H1 (cell line): ENCODE measurements around the gene TMEM132A. TPM values are rescaled to one million over a fixed set of nuclear protein-coding genes. Genes with fewer than 3 reads are reported as not detected.

Experiments used
- CTCF ChIA-PET: fragments of 300-600 bp; sonication (Branson Sonifier 250); formaldehyde crosslinking; loops from one replicate; lab custom pipeline; 2021; ENCODE audit not compliant: partially characterized antibody; lab: Charles Lee
- POLR2A ChIA-PET: fragments of 300-600 bp; sonication (Branson Sonifier 250); formaldehyde crosslinking; loops from one replicate; lab custom pipeline; 2021; ENCODE audit warnings: inconsistent platforms; ENCODE audit not compliant: partially characterized antibody; lab: Charles Lee
- DNase-seq, 2 experiments: peaks; one replicate each; pipeline versions ENCODE4 v3.0.0 to v3.0.0-alpha.2; 2010 to 2022; ENCODE audit warnings: low spot score in 2 of 2, low read depth in 1 of 2, mixed read lengths in 1 of 2
- FAIRE-seq: peaks from 2 replicates; lab custom pipeline; 2011; peaks lifted over from hg19 to GRCh38; lab: Jason Lieb, UNC
- H2AFZ ChIP-seq: 2 replicates; pipeline ENCODE4 v1.8.1; 2012; ENCODE audit warnings: low read length, inconsistent platforms
- H2AK5ac ChIP-seq: 2 replicates; pipeline ENCODE4 v1.6.1; 2013; ENCODE audit warnings: low read depth, low read length
- H2BK120ac ChIP-seq: replicated peaks from 2 replicates; pipeline ENCODE3; 2013; ENCODE audit warnings: low read depth, low read length, inconsistent platforms
- H2BK12ac ChIP-seq: 2 replicates; pipeline ENCODE4 v1.6.1; 2013; ENCODE audit warnings: low read depth, low read length
- H2BK15ac ChIP-seq: 2 replicates; pipeline ENCODE4 v1.6.1; 2013; ENCODE audit warnings: low read length
- H2BK20ac ChIP-seq: 2 replicates; pipeline ENCODE4 v1.6.1; 2013; ENCODE audit warnings: low read length
- H2BK5ac ChIP-seq: 2 replicates; pipeline ENCODE4 v1.6.1; 2013; ENCODE audit warnings: low read depth, low read length
- H3K14ac ChIP-seq: 2 replicates; pipeline ENCODE4 v1.6.1; 2013; ENCODE audit warnings: inconsistent platforms; ENCODE audit not compliant: insufficient read length
- H3K18ac ChIP-seq: 2 replicates; pipeline ENCODE4 v1.6.1; 2013; ENCODE audit warnings: low read length; ENCODE audit errors: extremely low read depth
- H3K23ac ChIP-seq: 2 replicates; pipeline ENCODE4 v1.6.1; 2013; ENCODE audit warnings: inconsistent platforms; ENCODE audit not compliant: insufficient read length
- H3K23me2 ChIP-seq: 2 replicates; pipeline ENCODE4 v1.6.1; 2013; ENCODE audit warnings: low read depth, low read length
- H3K27ac ChIP-seq: 2 replicates; pipeline ENCODE4 v1.6.1; 2011; ENCODE audit warnings: low read depth, low read length, inconsistent platforms
- H3K27me3 ChIP-seq, 4 experiments: replicated peaks in 1 of 4; 1 replicate in 1 of 4; 2 replicates in 3 of 4; pipeline versions ENCODE4 v1.6.1 to v1.8.1; 2011 to 2013; ENCODE audit warnings: low read length in 3 of 4, mild to moderate bottlenecking in 3 of 4, inconsistent platforms in 2 of 4, mixed read lengths in 2 of 4, moderate library complexity in 1 of 4; ENCODE audit not compliant: control insufficient read depth in 3 of 4, insufficient read depth in 3 of 4; ENCODE audit errors: extremely low read depth in 1 of 4
- H3K36me3 ChIP-seq, 4 experiments: 2 replicates each; pipeline versions ENCODE4 v1.6.1 to v1.8.1; 2011 to 2013; ENCODE audit warnings: mild to moderate bottlenecking in 4 of 4, low read length in 3 of 4, moderate library complexity in 2 of 4, control low read depth in 1 of 4, inconsistent platforms in 1 of 4; ENCODE audit not compliant: insufficient read depth in 4 of 4, control insufficient read depth in 2 of 4
- H3K4ac ChIP-seq: replicated peaks from 2 replicates; pipeline ENCODE3; 2013; ENCODE audit warnings: low read length, low read depth, mixed read lengths, inconsistent platforms; ENCODE audit not compliant: insufficient read length
- H3K4me1 ChIP-seq, 4 experiments: replicated peaks in 1 of 4; 1 replicate in 1 of 4; 2 replicates in 3 of 4; pipeline versions ENCODE4 v1.6.1 to v1.8.1; 2011 to 2013; ENCODE audit warnings: low read length in 3 of 4, inconsistent platforms in 2 of 4, mixed read lengths in 1 of 4; ENCODE audit not compliant: insufficient read depth in 4 of 4, control insufficient read depth in 3 of 4
- H3K4me2 ChIP-seq, 2 experiments: 2 replicates each; pipeline versions ENCODE4 v1.6.1 to v1.8.1; 2011 to 2013; ENCODE audit warnings: low read depth in 2 of 2, low read length in 2 of 2, control low read depth in 1 of 2, inconsistent platforms in 1 of 2, mild to moderate bottlenecking in 1 of 2; ENCODE audit not compliant: insufficient read depth in 1 of 2
- H3K4me3 ChIP-seq, 4 experiments: fragments of 200-600, 300-600 bp in 1 of 4; sonication (generic), shearing (Covaris generic), sonication (Bioruptor Twin) in 1 of 4; 2 replicates each; pipeline versions ENCODE4 v1.5.1 to v1.8.1; 2011 to 2016; ENCODE audit warnings: low read length in 4 of 4, low read depth in 3 of 4, control low read depth in 2 of 4, inconsistent platforms in 2 of 4, mild to moderate bottlenecking in 2 of 4, mixed read lengths in 1 of 4, moderate library complexity in 1 of 4; ENCODE audit not compliant: insufficient read depth in 2 of 4; ENCODE audit errors: extremely low read depth in 1 of 4
- H3K56ac ChIP-seq: replicated peaks from 2 replicates; pipeline ENCODE3; 2013; ENCODE audit warnings: low read depth, mild to moderate bottlenecking, mixed read lengths, low read length, inconsistent platforms; ENCODE audit not compliant: insufficient read length
- H3K79me1 ChIP-seq: 2 replicates; pipeline ENCODE4 v1.6.1; 2013; ENCODE audit warnings: low read depth, low read length, control low read depth
- H3K79me2 ChIP-seq, 2 experiments: 2 replicates each; pipeline versions ENCODE4 v1.6.1 to v1.8.1; 2012 to 2013; ENCODE audit warnings: low read length in 2 of 2, mild to moderate bottlenecking in 2 of 2, inconsistent platforms in 1 of 2; ENCODE audit not compliant: insufficient read depth in 2 of 2, control insufficient read depth in 1 of 2
- H3K9ac ChIP-seq, 4 experiments: replicated peaks in 1 of 4; 1 replicate in 1 of 4; 2 replicates in 3 of 4; pipeline versions ENCODE4 v1.6.1 to v1.8.1; 2011 to 2013; ENCODE audit warnings: low read depth in 3 of 4, low read length in 3 of 4, control low read depth in 2 of 4, mild to moderate bottlenecking in 2 of 4, moderate library complexity in 2 of 4, inconsistent platforms in 1 of 4; ENCODE audit errors: extremely low read depth in 1 of 4
- H3K9me3 ChIP-seq, 2 experiments: 2 replicates each; pipeline versions ENCODE4 v1.6.1 to v1.8.1; 2012 to 2013; ENCODE audit warnings: mild to moderate bottlenecking in 2 of 2, moderate library complexity in 2 of 2, control low read depth in 1 of 2, inconsistent platforms in 1 of 2, low read depth in 1 of 2, low read length in 1 of 2, mixed read lengths in 1 of 2; ENCODE audit not compliant: insufficient read depth in 2 of 2
- H4K20me1 ChIP-seq, 2 experiments: replicated peaks in 1 of 2; 2 replicates each; pipeline versions ENCODE3 to v1.8.1; 2011 to 2013; ENCODE audit warnings: inconsistent platforms in 2 of 2, low read length in 2 of 2, mild to moderate bottlenecking in 1 of 2; ENCODE audit not compliant: insufficient read depth in 2 of 2, control insufficient read depth in 1 of 2
- H4K5ac ChIP-seq: 2 replicates; pipeline ENCODE4 v1.6.1; 2013; ENCODE audit warnings: low read length, low read depth, mixed read lengths, inconsistent platforms; ENCODE audit not compliant: insufficient read length
- H4K8ac ChIP-seq: 2 replicates; pipeline ENCODE4 v1.8.0; 2013; ENCODE audit warnings: mild to moderate bottlenecking, moderate library complexity, low read length, inconsistent platforms; ENCODE audit not compliant: insufficient read depth; ENCODE audit errors: extremely low read depth
- H4K91ac ChIP-seq: replicated peaks from 2 replicates; pipeline ENCODE3; 2013; ENCODE audit warnings: low read length, mixed read lengths, inconsistent platforms; ENCODE audit not compliant: insufficient read length
- E2F6 ChIP-seq: IDR thresholded peaks from 2 replicates; pipeline ENCODE4 v1.6.1; 2012; ENCODE audit warnings: inconsistent platforms
- EP300 ChIP-seq, 2 experiments: IDR thresholded peaks; 1 replicate in 1 of 2; 2 replicates in 1 of 2; pipeline ENCODE4 v1.6.1; 2011 to 2012; ENCODE audit warnings: low read depth in 2 of 2, low read length in 2 of 2, mild to moderate bottlenecking in 2 of 2, borderline replicate concordance in 1 of 2, inconsistent platforms in 1 of 2, moderate library complexity in 1 of 2
- JUND ChIP-seq: IDR thresholded peaks from 2 replicates; pipeline ENCODE4 v1.6.1; 2011; ENCODE audit warnings: mild to moderate bottlenecking, improper control_type of control experiment, low read length
- KDM1A ChIP-seq: fragments of 200-600, 300-600 bp; sonication (generic); IDR thresholded peaks from 2 replicates; pipeline ENCODE4 v1.7.1; 2016; ENCODE audit warnings: mild to moderate bottlenecking, low read length, borderline replicate concordance
- MAFK ChIP-seq: IDR thresholded peaks from 2 replicates; pipeline ENCODE4 v1.6.1; 2012; ENCODE audit warnings: low read depth, mild to moderate bottlenecking, improper control_type of control experiment, low read length
- NANOG ChIP-seq: IDR thresholded peaks from 2 replicates; pipeline ENCODE4 v1.6.1; 2011; ENCODE audit warnings: low read length, low read depth, mild to moderate bottlenecking, inconsistent platforms; ENCODE audit not compliant: insufficient read depth, poor library complexity, severe bottlenecking
- RAD21 ChIP-seq, 2 experiments: IDR thresholded peaks in 1 of 2; conservative IDR thresholded peaks in 1 of 2; 2 replicates each; pipeline ENCODE4 v1.6.1; 2011; ENCODE audit warnings: low read depth in 2 of 2, low read length in 2 of 2, improper control_type of control experiment in 1 of 2, inconsistent platforms in 1 of 2, mild to moderate bottlenecking in 1 of 2, moderate library complexity in 1 of 2
- RBBP5 ChIP-seq: IDR thresholded peaks from 2 replicates; pipeline ENCODE4 v1.7.1; 2012; ENCODE audit warnings: low read depth, mild to moderate bottlenecking, inconsistent platforms, low read length, moderate library complexity, borderline replicate concordance
- TAF1 ChIP-seq: IDR thresholded peaks from 2 replicates; pipeline ENCODE4 v1.6.1; 2011; ENCODE audit warnings: mild to moderate bottlenecking, low read depth, low read length
- TAF7 ChIP-seq: optimal IDR thresholded peaks from 2 replicates; pipeline ENCODE3; 2011; ENCODE audit warnings: low read depth, mild to moderate bottlenecking, inconsistent platforms, low read length, moderate library complexity, borderline replicate concordance
- WGBS, 2 experiments: shearing (Covaris generic) in 1 of 2; methylation state at CpG; one replicate each; pipeline versions ENCODE4 v1.1.6 to v1.1.7; 2013 to 2015; ENCODE audit warnings: low lambda C conversion rate in 2 of 2, mixed read lengths in 2 of 2, inconsistent platforms in 1 of 2, low coverage in 1 of 2, missing lambda C conversion rate in 1 of 2; ENCODE audit not compliant: insufficient replicate concordance in 2 of 2, insufficient coverage in 1 of 2, insufficient read length in 1 of 2; ENCODE audit errors: extremely low coverage in 1 of 2, missing lambda C conversion rate in 1 of 2; 5-methylcytosine and 5-hydroxymethylcytosine counted together
- polyA plus RNA-seq, 7 experiments: library from polyadenylated mRNA; depleted of rRNA in 3 of 7; stranded (reverse) in 5 of 7; unstranded in 2 of 7; fragments of >200 nt in 5 of 7; fragments of 200-250 nt in 2 of 7; gene quantifications; 1 replicate in 5 of 7; 2 replicates in 1 of 7; 4 replicates in 1 of 7; pipeline versions ENCODE4 v1.2.1 to v1.2.3, GENCODE V29; 2011 to 2013; ENCODE audit warnings: missing spikeins in 2 of 7, mixed read lengths in 2 of 7
- total RNA-seq: library from RNA; stranded (reverse); fragmentation: NEBNext Ultra II Directional; extraction: Animal tissue kit (Norgen Biotek cat#: 25700); gene quantifications from 2 replicates; pipeline ENCODE4 v1.2.1, GENCODE V29; 2021
- TF ChIP-seq, protein P1 (sequence below): IDR thresholded peaks from 2 replicates; pipeline ENCODE4 v1.6.1; 2012; ENCODE audit warnings: inconsistent platforms

TMEM132A gene
- total and polyA plus RNA-seq, 2 of the 8 experiments (the other 6 are each of a cell fraction or from before 2014, with no cell fraction given) = 46.6 to 97.9 TPM

DNA sequence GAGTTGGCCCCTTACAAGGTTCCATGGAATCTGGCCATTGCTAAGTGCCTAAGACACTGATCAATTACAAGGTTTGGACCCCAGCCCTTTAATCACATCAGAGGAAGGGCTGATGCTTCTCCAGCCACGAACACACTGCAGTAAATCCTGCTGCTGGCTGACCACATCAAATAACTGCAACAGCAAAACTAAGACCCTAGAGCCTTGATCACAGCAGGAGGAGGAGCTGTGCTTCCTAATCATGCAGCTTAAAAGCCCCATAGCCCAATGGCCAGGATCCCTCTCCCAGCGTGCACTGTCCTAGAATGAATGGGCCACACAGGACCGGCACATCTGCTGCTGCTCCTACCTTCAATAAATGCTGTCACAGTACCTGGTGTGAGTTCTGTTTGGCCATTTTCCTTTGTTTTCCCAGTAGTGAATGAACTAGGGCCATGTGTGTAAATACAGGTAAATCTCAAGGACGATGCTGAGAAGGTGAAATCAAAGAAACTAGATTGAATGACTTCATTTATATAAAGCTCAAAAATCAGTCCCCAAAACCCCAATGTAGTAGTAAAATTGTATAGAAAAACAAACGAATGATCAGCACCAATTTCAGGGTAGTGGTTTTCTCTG, 44.2 kb upstream of the TMEM132A start:
- no peak overlapping the region for H2BK15ac ChIP-seq
- H2BK12ac ChIP-seq = no peak overlapping the region
- no peak overlapping the region for H2BK120ac ChIP-seq
- no peak overlapping the region for H2AK5ac ChIP-seq
- no peak overlapping the region for H3K18ac ChIP-seq
- H3K4me3 ChIP-seq = no peak overlapping the region
- H2BK5ac ChIP-seq = no peak overlapping the region
- no peak overlapping the region for H3K9ac ChIP-seq
- H2BK20ac ChIP-seq = no peak overlapping the region
- no peak overlapping the region for H3K27ac ChIP-seq
- no peaks in the 10 kb centered on the region for H3K27me3 ChIP-seq
- no peak overlapping the region for H4K5ac ChIP-seq
- no peak overlapping the region for H3K56ac ChIP-seq
- DNase-seq (no peak), FAIRE-seq (no peak)
- H3K9me3 ChIP-seq = no peaks in the 10 kb centered on the region
- H3K79me1 ChIP-seq = no peaks in the 10 kb centered on the region
- 89% methylated on average over 5 of the region's 5 CpGs; no CpG with 5 or more reads in 1 of the 2 experiments for whole genome bisulfite sequencing, 2 experiments
- H3K23ac ChIP-seq = no peak overlapping the region
- no peak overlapping the region for H3K4ac ChIP-seq
- no peak overlapping the region for H4K8ac ChIP-seq
- H3K36me3 ChIP-seq = peaks cover 0 to 5% (median 0%) of the 10 kb centered on the region in 4 experiments; a peak in 2 of 8 replicates
- no peak overlapping the region for H3K4me2 ChIP-seq
- H3K23me2 ChIP-seq = no peaks in the 10 kb centered on the region
- POLR2A ChIA-PET = interaction anchor here (0.9 to 1.5 kb wide), 4 partner anchors 9 to 13 kb away, joined by 3 to 4 read pairs (median 3); partner anchors contain the start of gene ZP1
- H3K79me2 ChIP-seq = no peaks in the 10 kb centered on the region
- no peaks in the 10 kb centered on the region for H4K20me1 ChIP-seq
- no peak overlapping the region for H2AFZ ChIP-seq
- H3K4me1 ChIP-seq = no peaks in the 10 kb centered on the region
- H4K91ac ChIP-seq = no peak overlapping the region
- CTCF ChIA-PET = interaction anchor here (1.2 to 3.9 kb wide), 3 partner anchors 8 to 49 kb away, joined by 3 to 22 read pairs (median 3); no protein-coding TSS in a partner anchor
- no peak overlapping the region for H3K14ac ChIP-seq
- TF ChIP-seq JUND (no peak), EP300 (IDR thresholded peaks at IDR 0.05; ENCODE audit: borderline replicate concordance in 1 of 2, low read depth in 2 of 2, low read length in 2 of 2) (no peak), KDM1A (no peak), TAF1 (no peak), E2F6 (no peak), TAF7 (no peak), RAD21 (IDR thresholded peaks at IDR 0.05 in 1 of 2, conservative IDR thresholded peaks at IDR 0.05 in 1 of 2; ENCODE audit: low read depth in 2 of 2, low read length in 2 of 2) (no peak), MAFK (no peak), NANOG (no peak), RBBP5 (no peak)
- TF ChIP-seq, protein P1, sequence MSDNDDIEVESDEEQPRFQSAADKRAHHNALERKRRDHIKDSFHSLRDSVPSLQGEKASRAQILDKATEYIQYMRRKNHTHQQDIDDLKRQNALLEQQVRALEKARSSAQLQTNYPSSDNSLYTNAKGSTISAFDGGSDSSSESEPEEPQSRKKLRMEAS = no peak
